Prostate gland (tissue), 2 donors: Measurements from ENCODE around the gene SIM1. TPM values are rescaled to one million over a fixed set of nuclear protein-coding genes. Genes with fewer than 3 reads are reported as not detected.

ENCODE experiments used
- DNase-seq: peaks from one replicate; pipeline ENCODE4 v3.0.0-alpha.2; 2019; ENCODE audit warnings: low spot score
- H3K27ac ChIP-seq, 2 donors: fragments of 200-600 bp; sonication (generic); 2 replicates each; pipeline ENCODE4 v1.5.1; 2017 to 2019
- H3K27me3 ChIP-seq: fragments of 200-600 bp; sonication (generic); replicated peaks from 2 replicates; pipeline ENCODE4 v1.5.1; 2019; ENCODE audit not compliant: insufficient read depth
- H3K36me3 ChIP-seq, 2 donors: fragments of 200-600 bp; sonication (generic); 1 replicate in 1 of 2; 2 replicates in 1 of 2; pipeline versions ENCODE4 v1.5.1 to v1.8.1; 2017 to 2019
- H3K4me1 ChIP-seq: fragments of 200-600 bp; sonication (generic); replicated peaks from 2 replicates; pipeline ENCODE4 v1.5.1; 2019
- H3K4me3 ChIP-seq, 2 donors: fragments of 200-600 bp; sonication (generic); 2 replicates each; pipeline ENCODE4 v1.5.1; 2017 to 2019
- H3K9me3 ChIP-seq: fragments of 200-600 bp; sonication (generic); 2 replicates; pipeline ENCODE4 v1.5.1; 2017
- CTCF ChIP-seq, 4 experiments: fragments of 200-600 bp in 2 of 4; fragments of 450-650 bp in 2 of 4; sonication (generic) in 2 of 4; IDR thresholded peaks; 1 replicate in 3 of 4; 2 replicates in 1 of 4; pipeline ENCODE4 v1.5.1; 2016 to 2019; ENCODE audit warnings: antibody characterized with exemption in 4 of 4, mild to moderate bottlenecking in 2 of 4, moderate library complexity in 2 of 4
- POLR2A ChIP-seq: fragments of 450-650 bp; IDR thresholded peaks from one replicate; pipeline ENCODE4 v1.6.1; 2016; ENCODE audit warnings: antibody characterized with exemption, mild to moderate bottlenecking
- POLR2AphosphoS5 ChIP-seq: sonication (generic); formaldehyde crosslinking; IDR thresholded peaks from one replicate; pipeline ENCODE4 v1.6.1; 2017; ENCODE audit warnings: antibody characterized with exemption
- WGBS: methylation state at CpG from one replicate; pipeline ENCODE4 v1.1.5; 2018; 5-methylcytosine and 5-hydroxymethylcytosine counted together
- intact Hi-C: fragments of 100-400 bp; cut with DNase I; formaldehyde crosslinking; loops from one replicate; pipeline ENCODE4 v1.14.2; 2022
- total RNA-seq, 2 donors: library from RNA; depleted of rRNA; stranded (reverse); fragments of >200 nt; gene quantifications; one replicate each; pipeline ENCODE4 v1.1.0, GENCODE V29; 2016

SIM1 gene
- total RNA-seq, 2 donors from 2014 or later, result 0.85 TPM; not detected in 1

- intact Hi-C loops, result no loop called here
Measured at GRCh38 chr6:100338090-100338489, 126.6 kb downstream of the SIM1 start.

DNA sequence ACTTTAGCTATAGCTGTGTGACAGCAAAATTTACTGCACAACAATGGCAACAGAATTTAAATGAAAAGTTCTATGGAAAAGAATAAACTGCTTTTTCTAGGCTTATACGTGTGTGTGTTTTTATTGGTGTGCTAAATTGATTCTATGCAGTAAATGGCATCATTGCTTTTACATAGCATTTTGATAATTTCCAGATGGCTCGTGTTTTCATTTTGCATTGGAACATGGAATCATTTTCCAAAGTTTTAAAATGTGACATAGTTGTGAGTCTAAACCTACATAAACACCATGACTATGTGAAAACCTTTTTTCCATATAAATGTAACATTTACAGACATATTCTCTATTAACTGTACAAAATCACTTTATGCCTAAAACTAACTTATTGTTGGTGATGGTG is 127.8 kb downstream of the SIM1 start:
- no peak overlapping the region for H3K27ac ChIP-seq
- no peaks in the 10 kb centered on the region for H3K4me1 ChIP-seq
- H3K27me3 ChIP-seq, result no peaks in the 10 kb centered on the region
- TF ChIP-seq CTCF (IDR thresholded peaks at IDR 0.05) (no peak), POLR2A (no peak), POLR2AphosphoS5 (no peak)
- 24% methylated on average over 2 of the region's 2 CpGs for WGBS
- no peak for DNase-seq
- intact Hi-C loops, result no loop called here
- H3K9me3 ChIP-seq, result no peaks in the 10 kb centered on the region
- H3K36me3 ChIP-seq, result no peaks in the 10 kb centered on the region
- no peak overlapping the region for H3K4me3 ChIP-seq

More at GRCh38 chr6:100338090-100338489, 126.6 kb downstream of the SIM1 start:
- no peak for DNase-seq
- H3K9me3 ChIP-seq, result no peaks in the 10 kb centered on the region
- no peak overlapping the region for H3K27ac ChIP-seq
- H3K27me3 ChIP-seq, result no peaks in the 10 kb centered on the region
- WGBS, result 89% methylated on average over 2 of the region's 2 CpGs
- TF ChIP-seq POLR2A (no peak), CTCF (IDR thresholded peaks at IDR 0.05) (no peak), POLR2AphosphoS5 (no peak)
- H3K4me3 ChIP-seq, result no peak overlapping the region
- no peaks in the 10 kb centered on the region for H3K4me1 ChIP-seq
- H3K36me3 ChIP-seq, result no peaks in the 10 kb centered on the region

GRCh38 chr6:100335991-100336390 is 128.7 kb downstream of the SIM1 start:
- intact Hi-C loops, result no loop called here
- TF ChIP-seq CTCF (IDR thresholded peaks at IDR 0.05) (no peak), POLR2A (no peak), POLR2AphosphoS5 (no peak)
- Histone ChIP-seq H3K4me1 (no peaks in the 10 kb centered on the region), H3K27me3 (no peaks in the 10 kb centered on the region), H3K9me3 (no peaks in the 10 kb centered on the region), H3K4me3 (no peak overlapping the region), H3K36me3 (no peaks in the 10 kb centered on the region), H3K27ac (no peak overlapping the region)
- DNase-seq, result no peak
- 29% methylated on average over 1 of the region's 1 CpG for WGBS
